PC-3 (cell line): Measurements from ENCODE around the gene AJUBA. TPM values are rescaled to one million over a fixed set of nuclear protein-coding genes. Genes with fewer than 3 reads are reported as not detected.
A peak's percentile ranks its signal among the peaks of the same experiment; 100 is the strongest.

Experiments
- ATAC-seq: fragments of 200-7000 bp; cut with Tn5 transposase; 2 replicates; pipeline ENCODE4 v1.9.1; 2020; ENCODE audit warnings: mild to moderate bottlenecking, moderate library complexity
- Bru-seq: library from RNA; stranded (reverse); fragments of 400-500 nt; gene quantifications from one replicate; lab custom pipeline; 2021; lab: Mats Ljungman, UMichigan
- BruChase-seq, 2 experiments: library from RNA; stranded (reverse); fragments of 400-500 nt; gene quantifications; one replicate each; lab custom pipeline; 2021; lab: Mats Ljungman, UMichigan
- BruUV-seq: library from RNA; stranded (reverse); fragments of 400-500 nt; replicated peaks from 2 replicates; lab custom pipeline; 2021; lab: Mats Ljungman, UMichigan
- CTCF ChIA-PET: fragments of 300-600 bp; sonication (Branson Sonifier 250); formaldehyde crosslinking; loops from one replicate; lab custom pipeline; 2022; ENCODE audit warnings: antibody characterized with exemption; lab: Charles Lee
- POLR2A ChIA-PET: fragments of 300-600 bp; sonication (Branson Sonifier 250); formaldehyde crosslinking; loops from one replicate; lab custom pipeline; 2022; ENCODE audit warnings: antibody characterized with exemption; ENCODE audit not compliant: unreplicated experiment; lab: Charles Lee
- DNase-seq: peaks from one replicate; pipeline ENCODE4 v3.0.0-alpha.2; 2015
- H2AFZ ChIP-seq: fragments of 300-600 bp; sonication (generic); 2 replicates; pipeline ENCODE4 v1.6.0; 2016; ENCODE audit warnings: antibody characterized with exemption, low read length
- H3F3A ChIP-seq: fragments of 300-600 bp; sonication (generic); one replicate; pipeline ENCODE4 v1.6.0; 2017; ENCODE audit warnings: antibody characterized with exemption, low read length, control low read depth, mild to moderate bottlenecking; ENCODE audit not compliant: unreplicated experiment
- H3K27ac ChIP-seq: fragments of 300-600 bp; sonication (generic); 2 replicates; pipeline ENCODE4 v1.5.1; 2016; ENCODE audit warnings: mild to moderate bottlenecking, low read length
- H3K27me3 ChIP-seq: fragments of 300-600 bp; sonication (generic); 2 replicates; pipeline ENCODE4 v1.6.1; 2016; ENCODE audit warnings: low read length, mixed read lengths
- H3K36me3 ChIP-seq: fragments of 300-600 bp; sonication (generic); 2 replicates; pipeline ENCODE4 v1.6.1; 2016; ENCODE audit warnings: low read depth, mixed run types, low read length, mixed read lengths
- H3K4me1 ChIP-seq: fragments of 300-600 bp; sonication (generic); 2 replicates; pipeline ENCODE4 v1.5.1; 2016; ENCODE audit warnings: low read length; ENCODE audit not compliant: insufficient read depth
- H3K4me2 ChIP-seq: fragments of 300-600 bp; sonication (generic); 2 replicates; pipeline ENCODE4 v1.6.0; 2016; ENCODE audit warnings: low read length
- H3K4me3 ChIP-seq: fragments of 300-600 bp; sonication (generic); 2 replicates; pipeline ENCODE4 v1.5.1; 2016; ENCODE audit warnings: mild to moderate bottlenecking, low read length, mixed read lengths
- H3K79me2 ChIP-seq: fragments of 300-600 bp; sonication (generic); 2 replicates; pipeline ENCODE4 v1.6.1; 2017; ENCODE audit warnings: low read length, mixed read lengths
- H3K9ac ChIP-seq: fragments of 300-600 bp; sonication (generic); 2 replicates; pipeline ENCODE4 v1.6.0; 2016; ENCODE audit warnings: mild to moderate bottlenecking, low read length
- H3K9me2 ChIP-seq: fragments of 300-600 bp; sonication (generic); replicated peaks from 2 replicates; pipeline ENCODE4 v1.6.1; 2016; ENCODE audit warnings: mixed run types, low read length, mixed read lengths
- H3K9me3 ChIP-seq: fragments of 300-600 bp; sonication (generic); 2 replicates; pipeline ENCODE4 v1.6.1; 2016; ENCODE audit warnings: low read length, mixed read lengths
- H4K20me1 ChIP-seq: fragments of 300-600 bp; sonication (generic); 2 replicates; pipeline ENCODE4 v1.6.1; 2016; ENCODE audit warnings: low read length, mixed read lengths
- CTCF ChIP-seq: fragments of 300-600 bp; sonication (generic); conservative IDR thresholded peaks from 2 replicates; pipeline ENCODE4 v1.5.1; 2017; ENCODE audit warnings: antibody characterized with exemption, low read depth, mild to moderate bottlenecking, low read length
- EZH2 ChIP-seq: fragments of 300-600 bp; sonication (generic); IDR thresholded peaks from one replicate; pipeline ENCODE4 v1.6.1; 2017; ENCODE audit warnings: antibody characterized with exemption, mild to moderate bottlenecking, low read length; ENCODE audit not compliant: unreplicated experiment
- EZH2phosphoT487 ChIP-seq: fragments of 300-600 bp; sonication (generic); IDR thresholded peaks from 2 replicates; pipeline ENCODE4 v1.6.1; 2018; ENCODE audit warnings: mild to moderate bottlenecking, antibody characterized with exemption, low read length, borderline replicate concordance
- intact Hi-C: fragments of 100-400 bp; cut with micrococcal nuclease; formaldehyde crosslinking; loops from 2 replicates; pipeline ENCODE4 v1.9.0; 2023
- long read RNA-seq: library from polyadenylated mRNA; unstranded; transcript quantifications from one replicate; pipeline ENCODE4 v2.0.0, GENCODE V29; 2021; ENCODE audit not compliant: unreplicated experiment
- total RNA-seq: library from RNA; depleted of rRNA; stranded (reverse); fragments of >200 nt; gene quantifications from 2 replicates; pipeline ENCODE4 v1.2.3, GENCODE V29; 2014; rRNA removed

The AJUBA gene
- 81.1 and 116 TPM in 2 replicates for total RNA-seq
- Bru-seq, nascent RNA = percentile 97 among the genes with signal in this experiment
- BruChase-seq, experiment 1, labeled RNA remaining after a 6-hour chase = percentile 100 among the genes with signal in this experiment
- BruChase-seq, experiment 2, labeled RNA remaining after a 2-hour chase = percentile 100 among the genes with signal in this experiment
- long read RNA-seq, full-length matches to known transcripts = 167 of 277 reads
- long read RNA-seq, partial matches to known transcripts = 92 of 277 reads
- long read RNA-seq, other reads (novel, unspliced or antisense) = 18 of 277 reads

GRCh38 chr14:22982477-22983245 is at the start of gene AJUBA:
Gene AJUBA (minus strand): TSS chr14:22982551. CDS start chr14:22982266, 285 bp downstream.
- Histone ChIP-seq H2AFZ (peak within 1 kb of the TSS; percentile 89), H3K79me2 (peaks cover 58% of the 10 kb centered on the region), H3K9me2 (no peaks in the 10 kb centered on the region), H3K36me3 (no peaks in the 10 kb centered on the region; the same call in 1 of the 2 replicates), H4K20me1 (no peaks in the 10 kb centered on the region), H3K27me3 (no peaks in the 10 kb centered on the region), H3K4me2 (peak within 1 kb of the TSS; percentile 87), H3K4me3 (peak within 1 kb of the TSS; percentile 80), H3K27ac (peak within 1 kb of the TSS; percentile 29), H3F3A (no peaks in the 10 kb centered on the region), H3K4me1 (peaks cover 25% of the 10 kb centered on the region), H3K9me3 (no peaks in the 10 kb centered on the region), H3K9ac (peak within 1 kb of the TSS; percentile 77)
- intact Hi-C loops = loop anchor here (1.0 to 10.0 kb wide), 3 partner anchors 9 to 202 kb away; partner anchors contain the start of gene SLC7A8
- TF ChIP-seq CTCF = no peak
- TF ChIP-seq EZH2phosphoT487 = no peak
- TF ChIP-seq EZH2 = no peak
- DNase-seq = peak; percentile 90
- ATAC-seq = peak; percentile 33
- CTCF ChIA-PET = interaction anchor here (0.9 to 2.4 kb wide), 3 partner anchors 9 to 53 kb away, joined by 3 to 17 read pairs (median 17); partner anchors contain the start of gene PRMT5
- BruUV-seq = no TSS peak
- POLR2A ChIA-PET = interaction anchor here (0.6 to 1.6 kb wide), 3 partner anchors 18 to 52 kb away, joined by 3 to 8 read pairs (median 8); partner anchors contain the start of gene PSMB5

- Histone ChIP-seq H3K9me3 (no peaks in the 10 kb centered on the region), H3K79me2 (peaks cover 59% of the 10 kb centered on the region), H3K36me3 (peaks cover 36% of the 10 kb centered on the region), H3K27me3 (no peaks in the 10 kb centered on the region), H3K4me1 (peaks cover 20% of the 10 kb centered on the region), H2AFZ (no peak overlapping the region), H3K9me2 (no peaks in the 10 kb centered on the region), H3K27ac (no peak overlapping the region), H4K20me1 (0 out of 2 replicates have a peak, but pooled peaks cover 5% of the 10 kb centered on the region), H3K4me3 (no peak overlapping the region), H3K4me2 (peak overlapping the region; percentile 25; the same call in 1 of the 2 replicates), H3K9ac (no peak overlapping the region), H3F3A (peaks cover 4% of the 10 kb centered on the region)
- intact Hi-C loops = no loop called here
- ATAC-seq (no peak), DNase-seq (peak; percentile 44)
- no peak for TF ChIP-seq EZH2
- TF ChIP-seq CTCF = no peak
- no peak for TF ChIP-seq EZH2phosphoT487
- BruUV-seq = no TSS peak
- ChIA-PET POLR2A (no interaction called here), CTCF (no interaction called here)
Measured at GRCh38 chr14:23030936-23031335, 48.6 kb upstream of the AJUBA start.
